ENCODE results near the gene P2RY8.
"Not testable (repeated sequence)": the region's sequence is repeated elsewhere in the genome, so short reads cannot be mapped to it uniquely, and the experiment has no call there.

Gene P2RY8

GRCh38 chrX:1434871-1435240 is 102.1 kb downstream of the P2RY8 start:
- no peak overlapping the region for H3K4me3 ChIP-seq (ENCODE audit: low read depth in 1 of 2, low read length in 2 of 2)
- H3K9ac ChIP-seq (ENCODE audit: low read depth in 1 of 2, low read length in 2 of 2): no peak overlapping the region
- peaks cover 0 to 42% of the 10 kb centered on the region in 2 donors for H3K36me3 ChIP-seq (ENCODE audit: control insufficient read depth in 1 of 2, insufficient read depth in 2 of 2, low read length in 2 of 2)
- no peaks in the 10 kb centered on the region for H3K9me3 ChIP-seq (ENCODE audit: control insufficient read depth in 1 of 2, low read length in 2 of 2)
- no peaks in the 10 kb centered on the region for H3K27me3 ChIP-seq (ENCODE audit: control insufficient read depth in 1 of 2, insufficient read depth in 2 of 2, low read length in 2 of 2)
- no peak overlapping the region for H3K27ac ChIP-seq (ENCODE audit: low read depth, low read length)
- H3K4me1 ChIP-seq (ENCODE audit: control insufficient read depth in 1 of 2, insufficient read depth in 2 of 2, low read length in 2 of 2): no peaks in the 10 kb centered on the region

- no peaks in the 10 kb centered on the region for H3K4me1 ChIP-seq (ENCODE audit: control insufficient read depth in 1 of 2, insufficient read depth in 2 of 2, low read length in 2 of 2)
- no peaks in the 10 kb centered on the region for H3K9me3 ChIP-seq (ENCODE audit: control insufficient read depth in 1 of 2, low read length in 2 of 2)
- H3K27ac ChIP-seq (ENCODE audit: low read depth, low read length): no peak overlapping the region
- H3K9ac ChIP-seq (ENCODE audit: low read depth in 1 of 2, low read length in 2 of 2): no peak overlapping the region
- no peaks in the 10 kb centered on the region for H3K27me3 ChIP-seq (ENCODE audit: control insufficient read depth in 1 of 2, insufficient read depth in 2 of 2, low read length in 2 of 2)
- peaks cover 0 to 37% of the 10 kb centered on the region in 2 donors for H3K36me3 ChIP-seq (ENCODE audit: control insufficient read depth in 1 of 2, insufficient read depth in 2 of 2, low read length in 2 of 2)
- no peak overlapping the region for H3K4me3 ChIP-seq (ENCODE audit: low read depth in 1 of 2, low read length in 2 of 2)
Measured at GRCh38 chrX:1433646-1434357, 103.2 kb downstream of the P2RY8 start.

GRCh38 chrX:1430451-1430850 is 106.5 kb downstream of the P2RY8 start:
- Histone ChIP-seq H3K27me3 (ENCODE audit: control insufficient read depth in 1 of 2, insufficient read depth in 2 of 2, low read length in 2 of 2) (no peaks in the 10 kb centered on the region), H3K4me1 (ENCODE audit: control insufficient read depth in 1 of 2, insufficient read depth in 2 of 2, low read length in 2 of 2) (no peaks in the 10 kb centered on the region), H3K4me3 (ENCODE audit: low read depth in 1 of 2, low read length in 2 of 2) (no peak overlapping the region), H3K9ac (ENCODE audit: low read depth in 1 of 2, low read length in 2 of 2) (no peak overlapping the region), H3K9me3 (ENCODE audit: control insufficient read depth in 1 of 2, low read length in 2 of 2) (no peaks in the 10 kb centered on the region), H3K36me3 (ENCODE audit: control insufficient read depth in 1 of 2, insufficient read depth in 2 of 2, low read length in 2 of 2) (peaks cover 0 to 27% of the 10 kb centered on the region in 2 donors), H3K27ac (ENCODE audit: low read depth, low read length) (no peak overlapping the region)

- no peak overlapping the region for H3K9ac ChIP-seq (ENCODE audit: low read depth in 1 of 2, low read length in 2 of 2)
- no peak overlapping the region for H3K27ac ChIP-seq (ENCODE audit: low read depth, low read length)
- no peak overlapping the region for H3K4me3 ChIP-seq (ENCODE audit: low read depth in 1 of 2, low read length in 2 of 2)
- H3K9me3 ChIP-seq (ENCODE audit: control insufficient read depth in 1 of 2, low read length in 2 of 2): peaks cover under 1 to 8% of the 10 kb centered on the region in 2 donors
- no peaks in the 10 kb centered on the region for H3K4me1 ChIP-seq (ENCODE audit: control insufficient read depth in 1 of 2, insufficient read depth in 2 of 2, low read length in 2 of 2)
- no peaks in the 10 kb centered on the region for H3K27me3 ChIP-seq (ENCODE audit: control insufficient read depth in 1 of 2, insufficient read depth in 2 of 2, low read length in 2 of 2)
- H3K36me3 ChIP-seq (ENCODE audit: control insufficient read depth in 1 of 2, insufficient read depth in 2 of 2, low read length in 2 of 2): peaks cover 4 to 28% of the 10 kb centered on the region in 2 donors
Measured at GRCh38 chrX:1427756-1428155, 109.2 kb downstream of the P2RY8 start.

- not testable (repeated sequence) for H3K27ac ChIP-seq (ENCODE audit: low read depth, low read length); H3K4me3 ChIP-seq (ENCODE audit: low read depth in 1 of 2, low read length in 2 of 2); H3K27me3 ChIP-seq (ENCODE audit: control insufficient read depth in 1 of 2, insufficient read depth in 2 of 2, low read length in 2 of 2); H3K9ac ChIP-seq (ENCODE audit: low read depth in 1 of 2, low read length in 2 of 2); H3K4me1 ChIP-seq (ENCODE audit: control insufficient read depth in 1 of 2, insufficient read depth in 2 of 2, low read length in 2 of 2)
- H3K9me3 ChIP-seq (ENCODE audit: control insufficient read depth in 1 of 2, low read length in 2 of 2): peaks cover 15 to 21% of the 10 kb centered on the region in 2 donors
- H3K36me3 ChIP-seq (ENCODE audit: control insufficient read depth in 1 of 2, insufficient read depth in 2 of 2, low read length in 2 of 2): peaks cover 16 to 36% of the 10 kb centered on the region in 2 donors
Measured at GRCh38 chrX:1426321-1426720, 110.7 kb downstream of the P2RY8 start.

- Histone ChIP-seq H3K9ac (ENCODE audit: low read depth in 1 of 2, low read length in 2 of 2) (no peak overlapping the region), H3K36me3 (ENCODE audit: control insufficient read depth in 1 of 2, insufficient read depth in 2 of 2, low read length in 2 of 2) (peaks cover 17 to 39% of the 10 kb centered on the region in 2 donors), H3K9me3 (ENCODE audit: control insufficient read depth in 1 of 2, low read length in 2 of 2) (peaks cover 15 to 21% of the 10 kb centered on the region in 2 donors), H3K27ac (ENCODE audit: low read depth, low read length) (no peak overlapping the region), H3K27me3 (ENCODE audit: control insufficient read depth in 1 of 2, insufficient read depth in 2 of 2, low read length in 2 of 2) (no peaks in the 10 kb centered on the region), H3K4me3 (ENCODE audit: low read depth in 1 of 2, low read length in 2 of 2) (no peak overlapping the region), H3K4me1 (ENCODE audit: control insufficient read depth in 1 of 2, insufficient read depth in 2 of 2, low read length in 2 of 2) (no peaks in the 10 kb centered on the region)
Measured at GRCh38 chrX:1425381-1425780, 111.6 kb downstream of the P2RY8 start.

GRCh38 chrX:1424147-1424851 is 112.7 kb downstream of the P2RY8 start:
- H3K9ac ChIP-seq (ENCODE audit: low read depth in 1 of 2, low read length in 2 of 2): no peak overlapping the region
- peaks cover 15 to 21% of the 10 kb centered on the region in 2 donors for H3K9me3 ChIP-seq (ENCODE audit: control insufficient read depth in 1 of 2, low read length in 2 of 2)
- no peak overlapping the region for H3K27ac ChIP-seq (ENCODE audit: low read depth, low read length)
- no peak overlapping the region for H3K4me3 ChIP-seq (ENCODE audit: low read depth in 1 of 2, low read length in 2 of 2)
- no peaks in the 10 kb centered on the region for H3K4me1 ChIP-seq (ENCODE audit: control insufficient read depth in 1 of 2, insufficient read depth in 2 of 2, low read length in 2 of 2)
- H3K27me3 ChIP-seq (ENCODE audit: control insufficient read depth in 1 of 2, insufficient read depth in 2 of 2, low read length in 2 of 2): no peaks in the 10 kb centered on the region
- peaks cover 17 to 39% of the 10 kb centered on the region in 2 donors for H3K36me3 ChIP-seq (ENCODE audit: control insufficient read depth in 1 of 2, insufficient read depth in 2 of 2, low read length in 2 of 2)

- peaks cover 19 to 26% of the 10 kb centered on the region in 2 donors for H3K9me3 ChIP-seq (ENCODE audit: control insufficient read depth in 1 of 2, low read length in 2 of 2)
- no peak overlapping the region for H3K27ac ChIP-seq (ENCODE audit: low read depth, low read length)
- no peaks in the 10 kb centered on the region for H3K27me3 ChIP-seq (ENCODE audit: control insufficient read depth in 1 of 2, insufficient read depth in 2 of 2, low read length in 2 of 2)
- no peak overlapping the region for H3K9ac ChIP-seq (ENCODE audit: low read depth in 1 of 2, low read length in 2 of 2)
- no peak overlapping the region for H3K4me3 ChIP-seq (ENCODE audit: low read depth in 1 of 2, low read length in 2 of 2)
- H3K4me1 ChIP-seq (ENCODE audit: control insufficient read depth in 1 of 2, insufficient read depth in 2 of 2, low read length in 2 of 2): no peaks in the 10 kb centered on the region
- peaks cover 17 to 48% of the 10 kb centered on the region in 2 donors for H3K36me3 ChIP-seq (ENCODE audit: control insufficient read depth in 1 of 2, insufficient read depth in 2 of 2, low read length in 2 of 2)
Measured at GRCh38 chrX:1423215-1423614, 113.8 kb downstream of the P2RY8 start.

GRCh38 chrX:1422135-1422465 is 114.9 kb downstream of the P2RY8 start:
- Histone ChIP-seq H3K4me3 (ENCODE audit: low read depth in 1 of 2, low read length in 2 of 2) (no peak overlapping the region), H3K4me1 (ENCODE audit: control insufficient read depth in 1 of 2, insufficient read depth in 2 of 2, low read length in 2 of 2) (no peaks in the 10 kb centered on the region), H3K27me3 (ENCODE audit: control insufficient read depth in 1 of 2, insufficient read depth in 2 of 2, low read length in 2 of 2) (no peaks in the 10 kb centered on the region), H3K9ac (ENCODE audit: low read depth in 1 of 2, low read length in 2 of 2) (no peak overlapping the region), H3K36me3 (ENCODE audit: control insufficient read depth in 1 of 2, insufficient read depth in 2 of 2, low read length in 2 of 2) (peaks cover 23 to 52% of the 10 kb centered on the region in 2 donors), H3K27ac (ENCODE audit: low read depth, low read length) (no peak overlapping the region), H3K9me3 (ENCODE audit: control insufficient read depth in 1 of 2, low read length in 2 of 2) (peaks cover 19 to 27% of the 10 kb centered on the region in 2 donors)

- no peaks in the 10 kb centered on the region for H3K4me1 ChIP-seq (ENCODE audit: control insufficient read depth in 1 of 2, insufficient read depth in 2 of 2, low read length in 2 of 2)
- peaks cover 23 to 57% of the 10 kb centered on the region in 2 donors for H3K36me3 ChIP-seq (ENCODE audit: control insufficient read depth in 1 of 2, insufficient read depth in 2 of 2, low read length in 2 of 2)
- H3K27ac ChIP-seq (ENCODE audit: low read depth, low read length): no peak overlapping the region
- H3K9ac ChIP-seq (ENCODE audit: low read depth in 1 of 2, low read length in 2 of 2): no peak overlapping the region
- no peaks in the 10 kb centered on the region for H3K27me3 ChIP-seq (ENCODE audit: control insufficient read depth in 1 of 2, insufficient read depth in 2 of 2, low read length in 2 of 2)
- H3K9me3 ChIP-seq (ENCODE audit: control insufficient read depth in 1 of 2, low read length in 2 of 2): peaks cover 19 to 27% of the 10 kb centered on the region in 2 donors
- no peak overlapping the region for H3K4me3 ChIP-seq (ENCODE audit: low read depth in 1 of 2, low read length in 2 of 2)
Measured at GRCh38 chrX:1421433-1422134, 115.4 kb downstream of the P2RY8 start.
